NOMO-1 treated with dmso at 0.1 percent for 144 hours (cell line): Measurements from ENCODE around the gene NRBP1.

Experiments
- DNase-seq: peaks from one replicate; lab custom pipeline; 2025; ENCODE audit not compliant: unreplicated experiment; lab: John Stamatoyannopoulos, UW

NRBP1 gene

DNA sequence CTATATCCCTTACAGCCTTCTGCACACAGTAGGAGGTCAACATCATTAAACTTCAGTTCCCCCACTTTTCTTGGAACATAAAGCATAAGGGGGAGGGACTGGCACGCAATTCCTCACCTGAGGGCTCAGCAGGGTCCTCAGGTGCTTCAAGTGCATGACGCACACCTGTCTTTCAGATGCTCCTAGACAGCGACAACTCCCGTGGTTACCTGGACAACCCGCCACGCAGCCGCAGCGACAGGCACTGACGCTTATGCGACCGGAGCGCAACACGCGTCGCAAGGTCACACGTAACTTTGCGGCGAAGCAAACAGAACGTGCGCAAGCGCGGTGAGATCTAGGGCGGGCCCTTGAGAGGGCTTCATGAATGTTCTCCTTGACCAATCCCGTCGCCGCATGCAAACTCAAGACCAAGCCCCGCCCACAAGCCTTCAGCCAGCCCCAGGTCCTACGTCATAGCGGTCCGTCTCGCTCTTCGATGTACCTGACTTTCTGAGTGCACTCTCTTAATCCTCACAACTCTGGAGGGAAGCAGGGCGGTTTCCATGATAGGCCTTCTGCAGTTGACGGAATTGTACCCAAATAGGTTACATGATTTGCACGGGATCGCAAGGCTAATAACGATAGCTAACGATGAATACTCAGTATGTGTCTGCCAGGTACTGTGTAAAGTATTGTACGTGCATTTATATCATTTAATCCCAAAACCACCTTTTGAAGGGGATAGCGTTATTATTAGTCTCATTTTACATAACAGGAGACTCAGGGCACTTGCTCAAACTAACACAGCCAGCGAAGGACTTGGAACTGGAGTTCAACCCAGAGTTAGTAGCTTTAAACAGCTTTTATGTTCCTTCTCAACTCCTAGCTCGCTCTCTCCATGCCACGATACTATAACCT, 61.3 kb downstream of the NRBP1 start, which contains the start of gene IFT172:
TSS of gene IFT172 (minus strand) at position 246 of the 900 bp plus-strand sequence. CDS start at position 156, 90 bp downstream.
- DNase-seq = peak; percentile 99
